ENCODE data around the gene ANAPC16. TPM values are rescaled to one million over a fixed set of nuclear protein-coding genes. Genes with fewer than 3 reads are reported as not detected.

ANAPC16 gene
- 125 and 209 TPM in 2 replicates for total RNA-seq

GRCh38 chr10:72215611-72216549, at the start of gene ANAPC16, which contains the start of gene ASCC1:
ANAPC16 (plus strand) TSS chr10:72216012; CDS start chr10:72223915, 7,903 bp downstream.
ASCC1 (minus strand) TSS chr10:72216276; CDS start chr10:72213298, 2,978 bp downstream.

GRCh38 chr10:72273410-72274212, 57.8 kb downstream of the ANAPC16 start, which contains the start of gene DDIT4:
DDIT4 (plus strand) TSS chr10:72273924; CDS start chr10:72274217, 293 bp downstream.

Other genes starting within 250 kb of the ANAPC16 start
- gene SPOCK2, start 127.5 kb upstream of the ANAPC16 start, total RNA-seq: 0.21 and 0.34 TPM in 2 replicates
- 31.8 and 35.7 TPM in 2 replicates for gene ASCC1, start 264 bp downstream of the ANAPC16 start, total RNA-seq
- 1,282 and 1,719 TPM in 2 replicates for gene DDIT4, start 57.9 kb downstream of the ANAPC16 start, total RNA-seq
- 19.5 and 37.7 TPM in 2 replicates for gene DNAJB12, start 138.9 kb downstream of the ANAPC16 start, total RNA-seq